CD4-positive, alpha-beta T cell treated with Interleukin-10 for 1 hour (primary cell): ENCODE results near the gene SLC39A8.
"Not testable (repeated sequence)": the region's sequence is repeated elsewhere in the genome, so short reads cannot be mapped to it uniquely, and the experiment has no call there.

Source experiments
- DNase-seq: peaks from one replicate; pipeline ENCODE4 v3.0.0-alpha.2; 2020

The SLC39A8 gene

GRCh38 chr4:102295153-102295862 is 50.0 kb downstream of the SLC39A8 start:
- no peak for DNase-seq

GRCh38 chr4:102288497-102288896 is 56.8 kb downstream of the SLC39A8 start:
- DNase-seq: no peak

- DNase-seq: no peak
Measured at GRCh38 chr4:102285831-102286230, 59.5 kb downstream of the SLC39A8 start.

- no peak for DNase-seq
Measured at GRCh38 chr4:102281171-102281839, 64.0 kb downstream of the SLC39A8 start.

GRCh38 chr4:102273317-102273716 is 72.0 kb downstream of the SLC39A8 start:
- not testable (repeated sequence) for DNase-seq

- DNase-seq: no peak
Measured at GRCh38 chr4:102272318-102272717, 73.0 kb downstream of the SLC39A8 start.

GRCh38 chr4:102268355-102268754 is 76.9 kb downstream of the SLC39A8 start:
- no peak for DNase-seq

GRCh38 chr4:102263024-102263787 is 82.1 kb downstream of the SLC39A8 start:
- peak; percentile 30 for DNase-seq

GRCh38 chr4:102259702-102260101 is 85.6 kb downstream of the SLC39A8 start:
- no peak for DNase-seq

- DNase-seq: no peak
Measured at GRCh38 chr4:102259081-102259480, 86.2 kb downstream of the SLC39A8 start.

- no peak for DNase-seq
Measured at GRCh38 chr4:102256321-102256720, 89.0 kb downstream of the SLC39A8 start.

- no peak for DNase-seq
Measured at GRCh38 chr4:102253860-102254259, 91.4 kb downstream of the SLC39A8 start.

GRCh38 chr4:102252171-102252570 is 93.1 kb downstream of the SLC39A8 start:
- no peak for DNase-seq

- no peak for DNase-seq
Measured at GRCh38 chr4:102250341-102250740, 94.9 kb downstream of the SLC39A8 start.

- no peak for DNase-seq
Measured at GRCh38 chr4:102247041-102247440, 98.2 kb downstream of the SLC39A8 start.

GRCh38 chr4:102246416-102246815 is 98.9 kb downstream of the SLC39A8 start:
- DNase-seq: no peak

- no peak for DNase-seq
Measured at GRCh38 chr4:102244878-102245535, 100.3 kb downstream of the SLC39A8 start.

GRCh38 chr4:102243296-102243695 is 102.0 kb downstream of the SLC39A8 start:
- DNase-seq: not testable (repeated sequence)

GRCh38 chr4:102234243-102234838 is 110.9 kb downstream of the SLC39A8 start:
- no peak for DNase-seq

GRCh38 chr4:102230194-102230593 is 115.1 kb downstream of the SLC39A8 start:
- DNase-seq: no peak

GRCh38 chr4:102227388-102227787 is 117.9 kb downstream of the SLC39A8 start:
- DNase-seq: no peak

- DNase-seq: no peak
Measured at GRCh38 chr4:102223461-102223860, 121.8 kb downstream of the SLC39A8 start.
